ENCODE data around the gene FRYL. TPM values are rescaled to one million over a fixed set of nuclear protein-coding genes. Genes with fewer than 3 reads are reported as not detected.
"Not testable (repeated sequence)": the region's sequence is repeated elsewhere in the genome, so short reads cannot be mapped to it uniquely, and the experiment has no call there.

FRYL gene
- total RNA-seq (2014; rRNA removed; shearing (Covaris generic); ENCODE audit: low replicate concordance): 6.6 and 10.6 TPM in 2 replicates

GRCh38 chr4:48779998-48780864 is at the start of gene FRYL:
FRYL (minus strand) TSS chr4:48780279; CDS start chr4:48634410, 145,869 bp downstream.
- DNase-seq (ENCODE audit: low read depth): peak; percentile 100
- in situ Hi-C loops (cut with HindIII; ENCODE audit: low pct_unique_long_range_greater_than_20kb, low sequenced_read_pairs): no loop called here

- DNase-seq (ENCODE audit: low read depth): no peak
- in situ Hi-C loops (cut with HindIII; ENCODE audit: low pct_unique_long_range_greater_than_20kb, low sequenced_read_pairs): no loop called here
Measured at GRCh38 chr4:48827622-48828021, 47.5 kb upstream of the FRYL start.

- in situ Hi-C loops (cut with HindIII; ENCODE audit: low pct_unique_long_range_greater_than_20kb, low sequenced_read_pairs); DNase-seq (ENCODE audit: low read depth): not testable (repeated sequence)
Measured at GRCh38 chr4:48821431-48821830, 41.4 kb upstream of the FRYL start.

GRCh38 chr4:48816971-48817370 is 36.9 kb upstream of the FRYL start:
- DNase-seq (ENCODE audit: low read depth): no peak
- in situ Hi-C loops (cut with HindIII; ENCODE audit: low pct_unique_long_range_greater_than_20kb, low sequenced_read_pairs): no loop called here

- DNase-seq (ENCODE audit: low read depth); in situ Hi-C loops (cut with HindIII; ENCODE audit: low pct_unique_long_range_greater_than_20kb, low sequenced_read_pairs): not testable (repeated sequence)
Measured at GRCh38 chr4:48816297-48816696, 36.2 kb upstream of the FRYL start.

GRCh38 chr4:48815483-48815882 is 35.4 kb upstream of the FRYL start:
- in situ Hi-C loops (cut with HindIII; ENCODE audit: low pct_unique_long_range_greater_than_20kb, low sequenced_read_pairs): no loop called here
- DNase-seq (ENCODE audit: low read depth): no peak

- no peak for DNase-seq (ENCODE audit: low read depth)
- in situ Hi-C loops (cut with HindIII; ENCODE audit: low pct_unique_long_range_greater_than_20kb, low sequenced_read_pairs): no loop called here
Measured at GRCh38 chr4:48813964-48814363, 33.9 kb upstream of the FRYL start.

- DNase-seq (ENCODE audit: low read depth): no peak
- in situ Hi-C loops (cut with HindIII; ENCODE audit: low pct_unique_long_range_greater_than_20kb, low sequenced_read_pairs): no loop called here
Measured at GRCh38 chr4:48812866-48813265, 32.8 kb upstream of the FRYL start.

GRCh38 chr4:48804584-48805301 is 24.7 kb upstream of the FRYL start:
- in situ Hi-C loops (cut with HindIII; ENCODE audit: low pct_unique_long_range_greater_than_20kb, low sequenced_read_pairs): no loop called here
- DNase-seq (ENCODE audit: low read depth): no peak

- DNase-seq (ENCODE audit: low read depth): no peak
- in situ Hi-C loops (cut with HindIII; ENCODE audit: low pct_unique_long_range_greater_than_20kb, low sequenced_read_pairs): no loop called here
Measured at GRCh38 chr4:48801016-48801715, 21.1 kb upstream of the FRYL start.

- DNase-seq (ENCODE audit: low read depth); in situ Hi-C loops (cut with HindIII; ENCODE audit: low pct_unique_long_range_greater_than_20kb, low sequenced_read_pairs): not testable (repeated sequence)
Measured at GRCh38 chr4:48800155-48800554, 20.1 kb upstream of the FRYL start.

GRCh38 chr4:48799157-48799556 is 19.1 kb upstream of the FRYL start:
- DNase-seq (ENCODE audit: low read depth): no peak
- in situ Hi-C loops (cut with HindIII; ENCODE audit: low pct_unique_long_range_greater_than_20kb, low sequenced_read_pairs): no loop called here

- in situ Hi-C loops (cut with HindIII; ENCODE audit: low pct_unique_long_range_greater_than_20kb, low sequenced_read_pairs): no loop called here
Measured at GRCh38 chr4:48798117-48798516, 18.0 kb upstream of the FRYL start.

GRCh38 chr4:48796927-48797679 is 17.0 kb upstream of the FRYL start:
- in situ Hi-C loops (cut with HindIII; ENCODE audit: low pct_unique_long_range_greater_than_20kb, low sequenced_read_pairs): no loop called here
- no peak for DNase-seq (ENCODE audit: low read depth)

More at GRCh38 chr4:48798117-48798516, 18.0 kb upstream of the FRYL start:
- no peak for DNase-seq (ENCODE audit: low read depth)

GRCh38 chr4:48796191-48796926 is 16.3 kb upstream of the FRYL start:
- no peak for DNase-seq (ENCODE audit: low read depth)
- in situ Hi-C loops (cut with HindIII; ENCODE audit: low pct_unique_long_range_greater_than_20kb, low sequenced_read_pairs): no loop called here

GRCh38 chr4:48795108-48795507 is 15.0 kb upstream of the FRYL start:
- in situ Hi-C loops (cut with HindIII; ENCODE audit: low pct_unique_long_range_greater_than_20kb, low sequenced_read_pairs): no loop called here
- no peak for DNase-seq (ENCODE audit: low read depth)

- in situ Hi-C loops (cut with HindIII; ENCODE audit: low pct_unique_long_range_greater_than_20kb, low sequenced_read_pairs): no loop called here
Measured at GRCh38 chr4:48792348-48793006, 12.4 kb upstream of the FRYL start.

More at GRCh38 chr4:48792348-48793006, 12.4 kb upstream of the FRYL start:
- no peak for DNase-seq (ENCODE audit: low read depth)
